ENCODE data around the gene GLRX2. TPM values are rescaled to one million over a fixed set of nuclear protein-coding genes. Genes with fewer than 3 reads are reported as not detected.

The GLRX2 gene
- total and polyA plus RNA-seq, 2 of the 8 experiments (the other 6 are each of a cell fraction or from before 2014, with no cell fraction given): 4.8 to 13.5 TPM

GRCh38 chr1:193121616-193122593 lies 16.7 kb upstream of the GLRX2 start, which contains the start of gene CDC73 (continued):
- TF ChIP-seq POLR2AphosphoS5 (IDR thresholded peaks at IDR 0.05; ENCODE audit: low read depth, low read length) (peak; percentile 91), EZH2 (IDR thresholded peaks at IDR 0.05; ENCODE audit: low read depth, low read length, severe bottlenecking) (no peak), TAF7 (optimal IDR thresholded peaks at IDR 0.05; ENCODE audit: borderline replicate concordance, low read depth, low read length) (peak; percentile 83), EP300 (IDR thresholded peaks at IDR 0.05; ENCODE audit: borderline replicate concordance in 1 of 2, low read depth in 2 of 2, low read length in 2 of 2) (peak in 1 of 2 experiments; percentile 64; a peak in 1 of 3 replicates), MAX (IDR thresholded peaks at IDR 0.05) (peak; percentile 96), RAD21 (IDR thresholded peaks at IDR 0.05 in 1 of 2, conservative IDR thresholded peaks at IDR 0.05 in 1 of 2; ENCODE audit: low read depth in 2 of 2, low read length in 2 of 2) (peak; percentile 75 to 77), SP4 (IDR thresholded peaks at IDR 0.05; ENCODE audit: low read length) (peak; percentile 94; the same call in 1 of the 2 replicates), KDM5A (IDR thresholded peaks at IDR 0.05; ENCODE audit: low read length) (peak; percentile 44; the same call in 1 of the 2 replicates), BRCA1 (IDR thresholded peaks at IDR 0.05; ENCODE audit: low read depth, low read length) (no peak), GTF2F1 (IDR thresholded peaks at IDR 0.05; ENCODE audit: borderline replicate concordance, low read depth, low read length) (no peak; the same call in 1 of the 2 replicates), SIN3A (conservative IDR thresholded peaks at IDR 0.05 in 1 of 2, IDR thresholded peaks at IDR 0.05 in 1 of 2; ENCODE audit: low read depth in 1 of 2, low read length in 2 of 2) (peak; percentile 20 to 59; a peak in 1 of 4 replicates), HDAC2 (IDR thresholded peaks at IDR 0.05; ENCODE audit: borderline replicate concordance in 1 of 2, low read depth in 2 of 2, low read length in 2 of 2) (peak; percentile 96 to 97), CREB1 (IDR thresholded peaks at IDR 0.05) (0 out of 2 replicates have a peak, but pooled peaks have one; percentile 69), E2F6 (IDR thresholded peaks at IDR 0.05) (peak; percentile 93), BACH1 (IDR thresholded peaks at IDR 0.05; ENCODE audit: low read length) (peak; percentile 96), HDAC6 (IDR thresholded peaks at IDR 0.05; ENCODE audit: low read depth, low read length) (no peak), ASH2L (IDR thresholded peaks at IDR 0.05; ENCODE audit: low read length) (peak; percentile 99), SAP30 (IDR thresholded peaks at IDR 0.05; ENCODE audit: insufficient read depth, insufficient replicate concordance, low read length) (peak; percentile 10), MAFK (IDR thresholded peaks at IDR 0.05; ENCODE audit: low read depth, low read length) (peak; percentile 4; the same call in 1 of the 2 replicates), KDM4A (IDR thresholded peaks at IDR 0.05; ENCODE audit: low read depth, low read length, severe bottlenecking) (peak; percentile 43)
